ENCODE data around the gene SPC24. TPM values are rescaled to one million over a fixed set of nuclear protein-coding genes. Genes with fewer than 3 reads are reported as not detected.

SPC24 gene
- total RNA-seq, 1 experiment from 2014 or later, result 33.9 TPM

DNA sequence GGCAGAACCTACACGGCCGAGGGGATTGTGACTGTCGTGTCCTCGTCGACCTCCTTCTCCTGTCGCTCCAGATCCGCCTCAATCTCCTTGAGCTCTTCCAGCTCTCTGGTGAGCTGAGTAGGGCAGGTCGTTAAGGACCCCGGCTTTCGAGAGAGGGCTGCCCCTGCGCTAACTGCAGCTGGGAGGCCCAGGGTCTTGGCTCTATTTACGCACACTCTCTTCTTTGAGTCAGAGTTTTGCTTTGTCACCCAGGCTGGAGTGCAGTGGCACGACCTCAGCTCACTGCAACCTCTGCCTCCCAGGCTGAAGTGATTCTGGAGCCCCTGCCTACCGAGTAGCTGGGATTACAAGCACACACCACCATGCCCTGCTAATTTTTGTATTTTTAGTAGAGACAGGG lies 7.6 kb downstream of the SPC24 start:
- Histone ChIP-seq H3K9ac (ENCODE audit: low read length) (no peak overlapping the region), H3K4me1 (ENCODE audit: control insufficient read depth in 1 of 2, insufficient read depth in 2 of 2, low read length in 2 of 2) (peaks cover 32 to 36% of the 10 kb centered on the region in 2 experiments), H4K20me1 (ENCODE audit: insufficient read depth) (no peaks in the 10 kb centered on the region), H3K4me2 (ENCODE audit: low read length) (no peak overlapping the region), H3K4me3 (replicated peaks in 1 of 2; ENCODE audit: low read depth in 1 of 2, low read length in 2 of 2) (no peak overlapping the region), H3K36me3 (ENCODE audit: control insufficient read depth in 1 of 2, insufficient read depth in 2 of 2, low read length in 2 of 2) (peaks cover 4 to 23% of the 10 kb centered on the region in 2 experiments; a peak in 1 of 4 replicates), H3K27me3 (ENCODE audit: insufficient read depth, low read length) (no peaks in the 10 kb centered on the region), H3K9me3 (ENCODE audit: control insufficient read depth in 1 of 2, insufficient read depth in 1 of 2, low read depth in 1 of 2, low read length in 2 of 2) (no peaks in the 10 kb centered on the region), H3K9me2 (ENCODE audit: insufficient read depth) (no peaks in the 10 kb centered on the region), H2AFZ (ENCODE audit: low read depth, low read length, poor library complexity, severe bottlenecking) (no peak overlapping the region), H3K79me2 (ENCODE audit: insufficient read depth, low read length) (peaks cover 28% of the 10 kb centered on the region), H3K27ac (ENCODE audit: low read depth, low read length) (no peak overlapping the region; the same call in 1 of the 2 replicates)
- BruUV-seq (replicated peaks), result no TSS peak
- DNase-seq (ENCODE audit: low read depth, low spot score) (no peak), ATAC-seq (no peak)
- ChIA-PET RAD21 (ENCODE audit: low non-redundant PET in 1 of 2, low total read pairs in 2 of 2, uncharacterized antibody in 2 of 2, unreplicated experiment in 2 of 2) (no interaction called here), POLR2A (interaction anchor here (0.6 kb wide), 1 partner anchor 312 kb away, joined by 3 read pairs; the partner anchor contains the start of gene TMED1), CTCF (no interaction called here)
- intact Hi-C loops (cut with micrococcal nuclease), result no loop called here
- TF ChIP-seq EZH2phosphoT487 (IDR thresholded peaks at IDR 0.05; ENCODE audit: borderline replicate concordance), result no peak
- TF ChIP-seq, protein P1, sequence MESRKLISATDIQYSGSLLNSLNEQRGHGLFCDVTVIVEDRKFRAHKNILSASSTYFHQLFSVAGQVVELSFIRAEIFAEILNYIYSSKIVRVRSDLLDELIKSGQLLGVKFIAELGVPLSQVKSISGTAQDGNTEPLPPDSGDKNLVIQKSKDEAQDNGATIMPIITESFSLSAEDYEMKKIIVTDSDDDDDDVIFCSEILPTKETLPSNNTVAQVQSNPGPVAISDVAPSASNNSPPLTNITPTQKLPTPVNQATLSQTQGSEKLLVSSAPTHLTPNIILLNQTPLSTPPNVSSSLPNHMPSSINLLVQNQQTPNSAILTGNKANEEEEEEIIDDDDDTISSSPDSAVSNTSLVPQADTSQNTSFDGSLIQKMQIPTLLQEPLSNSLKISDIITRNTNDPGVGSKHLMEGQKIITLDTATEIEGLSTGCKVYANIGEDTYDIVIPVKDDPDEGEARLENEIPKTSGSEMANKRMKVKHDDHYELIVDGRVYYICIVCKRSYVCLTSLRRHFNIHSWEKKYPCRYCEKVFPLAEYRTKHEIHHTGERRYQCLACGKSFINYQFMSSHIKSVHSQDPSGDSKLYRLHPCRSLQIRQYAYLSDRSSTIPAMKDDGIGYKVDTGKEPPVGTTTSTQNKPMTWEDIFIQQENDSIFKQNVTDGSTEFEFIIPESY (IDR thresholded peaks at IDR 0.05; ENCODE audit: extremely low read depth, insufficient replicate concordance, low read length), result no peak
- TF ChIP-seq POLR2A (IDR thresholded peaks at IDR 0.05; ENCODE audit: borderline replicate concordance, extremely low read depth, insufficient read depth, insufficient read length), result no peak
- TF ChIP-seq CBX3 (IDR thresholded peaks at IDR 0.05; ENCODE audit: low read depth), result no peak
- no peak for TF ChIP-seq RAD21 (IDR thresholded peaks at IDR 0.05; ENCODE audit: low read depth)
- no peak for TF ChIP-seq SIN3A (IDR thresholded peaks at IDR 0.05; ENCODE audit: low read depth)
- no peak for TF ChIP-seq ELF1 (IDR thresholded peaks at IDR 0.05; ENCODE audit: borderline replicate concordance, low read depth)
- TF ChIP-seq ZFX (IDR thresholded peaks at IDR 0.05), result no peak
- TF ChIP-seq ZNF274 (IDR thresholded peaks at IDR 0.05; ENCODE audit: low read depth, low read length), result no peak
- TF ChIP-seq SRF (IDR thresholded peaks at IDR 0.05; ENCODE audit: low read depth), result no peak
- TF ChIP-seq EGR1 (IDR thresholded peaks at IDR 0.05; ENCODE audit: low read depth), result no peak
- TF ChIP-seq, protein P2, sequence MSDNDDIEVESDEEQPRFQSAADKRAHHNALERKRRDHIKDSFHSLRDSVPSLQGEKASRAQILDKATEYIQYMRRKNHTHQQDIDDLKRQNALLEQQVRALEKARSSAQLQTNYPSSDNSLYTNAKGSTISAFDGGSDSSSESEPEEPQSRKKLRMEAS (IDR thresholded peaks at IDR 0.05), result no peak
- no peak for TF ChIP-seq JUND (IDR thresholded peaks at IDR 0.05)
- TF ChIP-seq YY1 (IDR thresholded peaks at IDR 0.05; ENCODE audit: extremely low read depth, insufficient replicate concordance, low read depth, low read length), result no peak
- TF ChIP-seq FOSL1 (IDR thresholded peaks at IDR 0.05; ENCODE audit: low read depth), result no peak
- no peak for TF ChIP-seq TCF7L2 (IDR thresholded peaks at IDR 0.05; ENCODE audit: borderline replicate concordance, extremely low read depth, insufficient read depth, insufficient read length)
- TF ChIP-seq, protein P3, sequence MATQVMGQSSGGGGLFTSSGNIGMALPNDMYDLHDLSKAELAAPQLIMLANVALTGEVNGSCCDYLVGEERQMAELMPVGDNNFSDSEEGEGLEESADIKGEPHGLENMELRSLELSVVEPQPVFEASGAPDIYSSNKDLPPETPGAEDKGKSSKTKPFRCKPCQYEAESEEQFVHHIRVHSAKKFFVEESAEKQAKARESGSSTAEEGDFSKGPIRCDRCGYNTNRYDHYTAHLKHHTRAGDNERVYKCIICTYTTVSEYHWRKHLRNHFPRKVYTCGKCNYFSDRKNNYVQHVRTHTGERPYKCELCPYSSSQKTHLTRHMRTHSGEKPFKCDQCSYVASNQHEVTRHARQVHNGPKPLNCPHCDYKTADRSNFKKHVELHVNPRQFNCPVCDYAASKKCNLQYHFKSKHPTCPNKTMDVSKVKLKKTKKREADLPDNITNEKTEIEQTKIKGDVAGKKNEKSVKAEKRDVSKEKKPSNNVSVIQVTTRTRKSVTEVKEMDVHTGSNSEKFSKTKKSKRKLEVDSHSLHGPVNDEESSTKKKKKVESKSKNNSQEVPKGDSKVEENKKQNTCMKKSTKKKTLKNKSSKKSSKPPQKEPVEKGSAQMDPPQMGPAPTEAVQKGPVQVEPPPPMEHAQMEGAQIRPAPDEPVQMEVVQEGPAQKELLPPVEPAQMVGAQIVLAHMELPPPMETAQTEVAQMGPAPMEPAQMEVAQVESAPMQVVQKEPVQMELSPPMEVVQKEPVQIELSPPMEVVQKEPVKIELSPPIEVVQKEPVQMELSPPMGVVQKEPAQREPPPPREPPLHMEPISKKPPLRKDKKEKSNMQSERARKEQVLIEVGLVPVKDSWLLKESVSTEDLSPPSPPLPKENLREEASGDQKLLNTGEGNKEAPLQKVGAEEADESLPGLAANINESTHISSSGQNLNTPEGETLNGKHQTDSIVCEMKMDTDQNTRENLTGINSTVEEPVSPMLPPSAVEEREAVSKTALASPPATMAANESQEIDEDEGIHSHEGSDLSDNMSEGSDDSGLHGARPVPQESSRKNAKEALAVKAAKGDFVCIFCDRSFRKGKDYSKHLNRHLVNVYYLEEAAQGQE (IDR thresholded peaks at IDR 0.05; ENCODE audit: low read depth), result no peak
- TF ChIP-seq, protein P4, sequence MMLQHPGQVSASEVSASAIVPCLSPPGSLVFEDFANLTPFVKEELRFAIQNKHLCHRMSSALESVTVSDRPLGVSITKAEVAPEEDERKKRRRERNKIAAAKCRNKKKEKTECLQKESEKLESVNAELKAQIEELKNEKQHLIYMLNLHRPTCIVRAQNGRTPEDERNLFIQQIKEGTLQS (IDR thresholded peaks at IDR 0.05), result no peak
- TF ChIP-seq, protein P5, sequence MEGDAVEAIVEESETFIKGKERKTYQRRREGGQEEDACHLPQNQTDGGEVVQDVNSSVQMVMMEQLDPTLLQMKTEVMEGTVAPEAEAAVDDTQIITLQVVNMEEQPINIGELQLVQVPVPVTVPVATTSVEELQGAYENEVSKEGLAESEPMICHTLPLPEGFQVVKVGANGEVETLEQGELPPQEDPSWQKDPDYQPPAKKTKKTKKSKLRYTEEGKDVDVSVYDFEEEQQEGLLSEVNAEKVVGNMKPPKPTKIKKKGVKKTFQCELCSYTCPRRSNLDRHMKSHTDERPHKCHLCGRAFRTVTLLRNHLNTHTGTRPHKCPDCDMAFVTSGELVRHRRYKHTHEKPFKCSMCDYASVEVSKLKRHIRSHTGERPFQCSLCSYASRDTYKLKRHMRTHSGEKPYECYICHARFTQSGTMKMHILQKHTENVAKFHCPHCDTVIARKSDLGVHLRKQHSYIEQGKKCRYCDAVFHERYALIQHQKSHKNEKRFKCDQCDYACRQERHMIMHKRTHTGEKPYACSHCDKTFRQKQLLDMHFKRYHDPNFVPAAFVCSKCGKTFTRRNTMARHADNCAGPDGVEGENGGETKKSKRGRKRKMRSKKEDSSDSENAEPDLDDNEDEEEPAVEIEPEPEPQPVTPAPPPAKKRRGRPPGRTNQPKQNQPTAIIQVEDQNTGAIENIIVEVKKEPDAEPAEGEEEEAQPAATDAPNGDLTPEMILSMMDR (IDR thresholded peaks at IDR 0.05 in 2 of 3, conservative IDR thresholded peaks at IDR 0.05 in 1 of 3; ENCODE audit: borderline replicate concordance in 1 of 3, insufficient read depth in 1 of 3, low read depth in 2 of 3, low read length in 2 of 3), result no peak

Data from HCT116 (cell line).